ENCODE results near the gene PRSS22.

PRSS22 gene

GRCh38 chr16:2827831-2828520 lies 30.0 kb downstream of the PRSS22 start:
- DNase-seq: no peak

GRCh38 chr16:2827374-2827791 lies 30.6 kb downstream of the PRSS22 start:
- no peak for DNase-seq

- DNase-seq: no peak
Observed at GRCh38 chr16:2826591-2827373, 31.2 kb downstream of the PRSS22 start.

DNA sequence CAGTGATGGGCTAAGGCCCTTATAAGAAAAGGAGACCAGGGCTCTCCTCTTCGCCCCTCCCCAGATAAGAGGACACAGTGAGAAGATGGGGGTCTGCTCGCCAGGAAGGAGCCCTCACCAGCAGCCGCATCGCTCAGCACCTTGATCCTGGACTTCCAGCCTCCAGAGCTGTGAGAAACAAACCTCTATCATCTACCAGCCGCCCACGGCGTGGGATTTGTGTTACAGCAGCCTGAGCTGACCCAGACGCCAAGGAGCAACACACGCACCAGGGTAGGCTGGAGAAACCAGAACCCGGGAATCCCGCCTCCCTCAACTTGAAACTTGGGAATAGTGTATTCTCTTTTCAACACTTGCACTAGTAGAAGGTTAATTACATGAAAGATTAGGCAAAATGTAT lies 32.1 kb downstream of the PRSS22 start:
- DNase-seq: no peak

DNA sequence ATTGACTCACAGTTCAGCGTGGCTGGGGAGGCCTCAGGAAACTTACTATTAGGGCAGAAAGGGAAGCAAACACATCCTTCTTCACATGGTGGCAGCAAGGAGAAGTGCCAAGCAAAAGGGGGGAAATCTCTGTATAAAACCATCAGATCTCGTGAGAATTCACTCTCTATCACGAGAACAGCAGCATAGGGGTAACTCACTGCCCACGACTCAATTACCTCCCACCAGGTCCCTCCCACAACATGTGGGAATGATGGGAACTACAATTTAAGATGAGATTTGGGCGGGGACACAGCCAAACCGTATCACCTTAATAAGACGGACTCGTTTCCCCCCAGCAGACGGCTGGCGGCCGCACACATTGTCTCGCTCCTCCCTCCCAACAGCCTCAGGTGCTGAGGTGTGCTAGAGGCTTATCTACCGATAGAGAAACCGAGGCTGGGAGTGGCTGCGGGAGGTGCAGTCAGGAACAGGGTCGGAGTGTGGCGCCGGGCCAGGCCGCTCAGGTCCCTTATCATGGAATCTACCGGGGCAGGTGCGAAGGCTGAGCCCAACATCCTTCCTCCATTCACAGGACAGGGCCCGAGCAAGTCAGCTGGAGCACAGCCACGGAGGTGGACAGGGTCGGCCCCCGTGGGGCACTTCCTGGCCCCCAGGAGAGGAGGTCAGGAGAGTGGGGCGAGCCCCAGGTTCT lies 32.8 kb downstream of the PRSS22 start:
- no peak for DNase-seq

GRCh38 chr16:2824626-2825025 lies 33.3 kb downstream of the PRSS22 start:
- no peak for DNase-seq

- DNase-seq: no peak
Observed at GRCh38 chr16:2822496-2822895, 35.5 kb downstream of the PRSS22 start.

GRCh38 chr16:2822158-2822495 lies 35.8 kb downstream of the PRSS22 start:
- DNase-seq: no peak

DNA sequence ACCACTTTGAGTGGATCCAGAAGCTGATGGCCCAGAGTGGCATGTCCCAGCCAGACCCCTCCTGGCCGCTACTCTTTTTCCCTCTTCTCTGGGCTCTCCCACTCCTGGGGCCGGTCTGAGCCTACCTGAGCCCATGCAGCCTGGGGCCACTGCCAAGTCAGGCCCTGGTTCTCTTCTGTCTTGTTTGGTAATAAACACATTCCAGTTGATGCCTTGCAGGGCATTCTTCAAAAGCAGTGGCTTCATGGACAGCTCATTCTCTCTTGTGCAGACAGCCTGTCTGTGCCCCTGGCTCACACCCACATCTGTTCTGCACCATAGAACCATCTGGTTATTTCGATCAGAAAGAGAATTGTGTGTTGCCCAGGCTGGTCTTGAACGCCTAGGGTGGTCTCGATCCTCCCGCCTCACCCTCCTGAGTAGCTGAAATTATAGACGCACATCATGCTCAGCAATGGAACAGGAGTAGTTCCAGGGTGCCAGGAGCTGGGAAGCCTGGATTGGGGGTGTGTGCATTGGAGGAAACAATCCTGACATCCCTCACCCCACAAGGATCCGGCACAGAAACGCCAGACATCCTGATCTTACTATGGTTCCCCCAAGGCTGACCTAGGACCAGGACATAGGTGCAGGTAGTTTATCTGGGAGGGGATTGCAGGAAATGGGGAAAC lies 36.3 kb downstream of the PRSS22 start:
- no peak for DNase-seq

- no peak for DNase-seq
Observed at GRCh38 chr16:2820836-2821486, 37.0 kb downstream of the PRSS22 start.

- DNase-seq: no peak
Observed at GRCh38 chr16:2819939-2820835, 37.8 kb downstream of the PRSS22 start.

DNA sequence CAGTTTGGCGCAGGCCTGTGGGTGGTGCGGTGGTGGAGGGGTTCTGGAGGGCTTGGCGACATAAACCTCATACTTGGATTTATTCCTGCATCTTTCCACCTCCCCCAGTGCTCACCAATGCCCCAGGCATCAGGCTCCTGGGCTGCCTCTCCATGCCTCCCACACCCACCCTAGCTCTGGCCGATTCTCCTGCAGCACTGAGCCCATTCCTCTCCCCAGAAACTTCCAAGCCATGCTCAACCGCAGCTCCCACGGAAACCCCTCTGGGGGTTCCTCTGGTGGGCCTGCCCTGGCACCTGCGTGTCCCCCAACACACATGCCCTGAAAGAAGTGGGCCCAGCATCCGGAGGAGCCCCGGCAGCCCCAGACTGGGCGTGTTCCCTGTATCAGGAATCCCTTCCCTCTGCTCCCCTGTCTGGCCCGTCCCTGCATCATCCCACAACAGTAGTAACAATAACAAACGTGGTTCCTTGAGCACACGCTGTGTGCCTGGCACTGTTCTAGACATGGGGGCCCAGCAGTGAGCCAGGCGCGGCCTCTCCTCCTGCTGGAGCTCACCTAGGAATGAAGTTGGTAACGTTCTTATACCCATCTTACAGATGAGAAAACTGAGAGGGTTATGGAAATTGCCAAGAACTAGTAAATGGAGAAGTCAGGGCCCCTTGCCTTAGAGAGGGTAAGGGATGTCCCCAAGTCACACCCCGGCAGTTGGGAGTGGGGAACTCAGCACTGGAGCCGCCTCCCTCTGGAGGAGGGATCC lies 38.6 kb downstream of the PRSS22 start:
- no peak for DNase-seq

DNA sequence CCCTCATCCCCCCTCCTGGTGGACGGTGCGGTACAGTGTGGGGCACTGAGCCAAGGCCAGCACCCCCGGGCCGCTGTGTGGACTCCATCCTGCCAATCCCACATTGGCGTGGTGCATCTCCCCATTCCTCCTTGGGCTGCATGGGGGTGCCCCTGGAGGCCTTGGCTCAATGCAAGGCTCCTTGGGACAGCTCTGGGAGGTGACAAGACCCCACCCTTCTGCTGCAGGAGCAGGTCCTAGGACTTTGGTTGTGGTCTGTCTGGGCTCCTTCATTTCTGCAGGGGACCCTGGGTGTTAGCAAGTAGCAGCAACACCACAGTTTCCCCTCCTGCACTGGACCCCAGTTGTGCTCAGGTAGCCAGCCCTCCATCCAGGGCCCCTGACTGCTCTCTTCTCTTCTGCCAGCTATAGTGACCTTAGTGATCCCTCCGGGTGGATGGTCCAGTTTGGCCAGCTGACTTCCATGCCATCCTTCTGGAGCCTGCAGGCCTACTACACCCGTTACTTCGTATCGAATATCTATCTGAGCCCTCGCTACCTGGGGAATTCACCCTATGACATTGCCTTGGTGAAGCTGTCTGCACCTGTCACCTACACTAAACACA lies 39.6 kb downstream of the PRSS22 start:
- DNase-seq: no peak

- peak; percentile 23 for DNase-seq
Observed at GRCh38 chr16:2817340-2818271, 40.4 kb downstream of the PRSS22 start.

GRCh38 chr16:2816751-2817339 lies 41.1 kb downstream of the PRSS22 start, which contains the start of gene PRSS21:
TSS of gene PRSS21 (plus strand) at chr16:2817237. CDS start at chr16:2817269, 32 bp downstream.
- DNase-seq: peak; percentile 20

DNA sequence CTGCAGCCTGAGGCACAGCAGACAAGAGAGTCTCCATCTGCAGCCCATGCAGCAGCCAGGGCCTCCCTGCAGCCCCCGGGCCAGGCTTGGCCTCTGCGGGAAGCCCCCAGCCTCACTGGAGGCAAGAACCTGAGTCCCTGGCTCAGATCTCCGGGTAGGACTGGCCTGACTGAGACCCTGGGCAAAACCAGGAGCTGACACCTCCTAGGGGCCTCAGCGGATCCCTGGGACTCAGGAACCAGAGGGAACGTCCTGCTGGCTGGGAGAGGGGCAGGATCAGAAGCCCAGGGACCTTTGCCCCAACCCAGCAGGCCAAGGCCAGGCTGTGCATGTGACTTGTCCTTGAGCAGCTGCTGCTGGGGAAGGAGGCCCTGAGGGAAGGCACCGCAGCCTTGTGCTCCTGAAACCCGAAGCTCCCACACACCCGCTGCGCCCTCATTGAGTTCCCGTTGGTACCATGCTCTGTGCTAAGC lies 42.6 kb downstream of the PRSS22 start:
- no peak for DNase-seq

DNA sequence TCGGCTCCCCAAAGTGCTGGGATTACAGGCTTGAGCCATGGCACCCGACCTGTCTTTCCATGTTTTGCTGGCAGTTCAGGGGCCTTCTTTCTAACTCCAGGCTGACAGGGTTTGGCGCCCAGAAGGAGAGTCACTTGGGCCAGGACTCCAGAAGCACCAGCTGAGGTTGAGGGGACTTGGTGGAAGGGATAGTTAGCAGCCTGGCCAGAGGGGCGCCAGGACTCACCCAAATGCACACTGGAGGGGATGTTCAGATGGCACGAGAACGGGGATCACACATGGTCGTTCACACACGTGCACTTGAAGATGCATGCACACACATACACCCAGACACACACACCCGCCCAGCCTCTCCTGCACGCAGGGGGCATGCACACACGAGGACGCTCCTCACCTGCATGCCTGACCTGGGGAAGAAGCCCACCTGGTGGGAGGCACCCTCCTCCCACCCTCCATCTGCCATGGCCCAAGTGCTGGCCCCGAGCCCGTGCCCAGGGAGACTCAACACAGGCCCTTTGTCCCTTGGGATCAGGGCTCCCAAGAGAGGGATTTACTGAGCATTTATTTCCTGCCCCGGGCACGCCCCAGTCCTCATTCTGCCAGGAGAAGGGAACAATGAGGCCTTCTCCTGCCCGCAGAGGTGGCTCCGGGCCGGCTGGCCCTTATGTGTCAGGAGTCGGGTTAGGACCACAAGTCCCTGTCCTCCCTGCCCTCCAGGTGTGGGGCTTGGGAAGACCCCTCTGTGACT lies 43.2 kb downstream of the PRSS22 start:
- no peak for DNase-seq

- DNase-seq: no peak
Observed at GRCh38 chr16:2813771-2814221, 44.2 kb downstream of the PRSS22 start.

Measured in stimulated activated CD4-positive, alpha-beta T cell treated with anti-CD3 and anti-CD28 coated beads, Interleukin-12 subunit alpha, Interleukin-12 subunit beta, amount 100 ng/mL, for 4 hours (primary cell).